Mesothelial cell of epicardium (in vitro differentiated cells): ENCODE results near the gene NHERF1. TPM values are rescaled to one million over a fixed set of nuclear protein-coding genes. Genes with fewer than 3 reads are reported as not detected.

ENCODE experiments used
- DNase-seq, 2 experiments: peaks; one replicate each; pipeline ENCODE4 v3.0.0; 2021; ENCODE audit warnings: low spot score in 2 of 2; ENCODE audit not compliant: unreplicated experiment in 2 of 2
- H3K27ac Mint-ChIP-seq: 2 replicates; pipeline ENCODE4 v1.8.0; 2021; ENCODE audit warnings: mixed read lengths
- H3K27me3 Mint-ChIP-seq: 2 replicates; pipeline ENCODE4 v1.8.0; 2021; ENCODE audit warnings: low read depth, mixed read lengths
- H3K36me3 Mint-ChIP-seq: 2 replicates; pipeline ENCODE4 v1.8.0; 2021; ENCODE audit warnings: mixed read lengths
- H3K4me1 Mint-ChIP-seq: 2 replicates; pipeline ENCODE4 v1.8.0; 2021; ENCODE audit warnings: mixed read lengths
- H3K4me3 Mint-ChIP-seq: 2 replicates; pipeline ENCODE4 v1.8.0; 2021; ENCODE audit warnings: mild to moderate bottlenecking, moderate library complexity, mixed read lengths
- H3K9me3 Mint-ChIP-seq: 2 replicates; pipeline ENCODE4 v1.8.0; 2021; ENCODE audit warnings: mixed read lengths
- CTCF ChIP-seq: fragments of 200-600 bp; sonication (generic); IDR thresholded peaks from one replicate; pipeline ENCODE4 v1.5.0; 2021; ENCODE audit warnings: antibody characterized with exemption; ENCODE audit not compliant: unreplicated experiment
- total RNA-seq: library from RNA; stranded (reverse); gene quantifications from 3 replicates; pipeline ENCODE4 v1.2.1, GENCODE V29; 2021

NHERF1 gene
- total RNA-seq, 1 donor from 2014 or later: 34.4 TPM

GRCh38 chr17:74720506-74720905 is 27.9 kb upstream of the NHERF1 start:
- Mint-ChIP-seq H3K4me3 (no peak overlapping the region), H3K9me3 (no peaks in the 10 kb centered on the region), H3K27ac (no peak overlapping the region), H3K36me3 (no peaks in the 10 kb centered on the region), H3K4me1 (no peaks in the 10 kb centered on the region), H3K27me3 (peaks cover 40% of the 10 kb centered on the region)
- DNase-seq: no peak
- TF ChIP-seq CTCF: no peak

GRCh38 chr17:74722782-74723181 is 25.6 kb upstream of the NHERF1 start:
- no peaks in the 10 kb centered on the region for H3K4me1 Mint-ChIP-seq
- DNase-seq: no peak
- no peaks in the 10 kb centered on the region for H3K9me3 Mint-ChIP-seq
- no peak for TF ChIP-seq CTCF
- no peak overlapping the region for H3K27ac Mint-ChIP-seq
- H3K27me3 Mint-ChIP-seq: peaks cover 38% of the 10 kb centered on the region
- H3K36me3 Mint-ChIP-seq: no peaks in the 10 kb centered on the region
- no peak overlapping the region for H3K4me3 Mint-ChIP-seq

- H3K36me3 Mint-ChIP-seq: no peaks in the 10 kb centered on the region
- peaks cover 31% of the 10 kb centered on the region for H3K27me3 Mint-ChIP-seq
- H3K9me3 Mint-ChIP-seq: no peaks in the 10 kb centered on the region
- TF ChIP-seq CTCF: no peak
- no peaks in the 10 kb centered on the region for H3K4me1 Mint-ChIP-seq
- no peak overlapping the region for H3K27ac Mint-ChIP-seq
- no peak overlapping the region for H3K4me3 Mint-ChIP-seq
- DNase-seq: no peak
Measured at GRCh38 chr17:74723891-74724290, 24.5 kb upstream of the NHERF1 start.

- Mint-ChIP-seq H3K27ac (no peak overlapping the region), H3K9me3 (no peaks in the 10 kb centered on the region), H3K4me3 (no peak overlapping the region), H3K4me1 (no peaks in the 10 kb centered on the region), H3K36me3 (no peaks in the 10 kb centered on the region), H3K27me3 (peaks cover 27% of the 10 kb centered on the region)
- no peak for DNase-seq
- TF ChIP-seq CTCF: no peak
Measured at GRCh38 chr17:74725111-74725510, 23.3 kb upstream of the NHERF1 start.

GRCh38 chr17:74728033-74728701 is 20.3 kb upstream of the NHERF1 start:
- Mint-ChIP-seq H3K27ac (no peak overlapping the region), H3K36me3 (no peaks in the 10 kb centered on the region), H3K27me3 (peaks cover 10% of the 10 kb centered on the region), H3K4me3 (no peak overlapping the region), H3K4me1 (no peaks in the 10 kb centered on the region), H3K9me3 (no peaks in the 10 kb centered on the region)
- no peak for DNase-seq
- TF ChIP-seq CTCF: no peak

GRCh38 chr17:74728702-74729075 is 19.7 kb upstream of the NHERF1 start:
- H3K4me1 Mint-ChIP-seq: no peaks in the 10 kb centered on the region
- H3K27me3 Mint-ChIP-seq: peaks cover 10% of the 10 kb centered on the region
- no peaks in the 10 kb centered on the region for H3K9me3 Mint-ChIP-seq
- no peak for DNase-seq
- H3K36me3 Mint-ChIP-seq: no peaks in the 10 kb centered on the region
- no peak overlapping the region for H3K27ac Mint-ChIP-seq
- H3K4me3 Mint-ChIP-seq: no peak overlapping the region
- TF ChIP-seq CTCF: no peak
